Ovary (tissue), 3 donors: ENCODE data around the gene SUV39H2.

Experiments used
- POLR2A ChIP-seq: fragments of 450-650 bp; IDR thresholded peaks from one replicate; pipeline ENCODE4 v1.6.1; 2017; ENCODE audit warnings: antibody characterized with exemption, mild to moderate bottlenecking, moderate library complexity
- TF ChIP-seq, protein P1 (sequence below), 3 donors: fragments of 450-650 bp in 2 of 3; fragments of 200-600 bp in 1 of 3; IDR thresholded peaks; one replicate each; pipeline versions ENCODE4 v1.5.1 to v1.8.0; 2016 to 2022; ENCODE audit warnings: antibody characterized with exemption in 3 of 3, mild to moderate bottlenecking in 1 of 3
- donor health status: DM: no; HTN: no; CAD: no.

- TF ChIP-seq, protein P1, sequence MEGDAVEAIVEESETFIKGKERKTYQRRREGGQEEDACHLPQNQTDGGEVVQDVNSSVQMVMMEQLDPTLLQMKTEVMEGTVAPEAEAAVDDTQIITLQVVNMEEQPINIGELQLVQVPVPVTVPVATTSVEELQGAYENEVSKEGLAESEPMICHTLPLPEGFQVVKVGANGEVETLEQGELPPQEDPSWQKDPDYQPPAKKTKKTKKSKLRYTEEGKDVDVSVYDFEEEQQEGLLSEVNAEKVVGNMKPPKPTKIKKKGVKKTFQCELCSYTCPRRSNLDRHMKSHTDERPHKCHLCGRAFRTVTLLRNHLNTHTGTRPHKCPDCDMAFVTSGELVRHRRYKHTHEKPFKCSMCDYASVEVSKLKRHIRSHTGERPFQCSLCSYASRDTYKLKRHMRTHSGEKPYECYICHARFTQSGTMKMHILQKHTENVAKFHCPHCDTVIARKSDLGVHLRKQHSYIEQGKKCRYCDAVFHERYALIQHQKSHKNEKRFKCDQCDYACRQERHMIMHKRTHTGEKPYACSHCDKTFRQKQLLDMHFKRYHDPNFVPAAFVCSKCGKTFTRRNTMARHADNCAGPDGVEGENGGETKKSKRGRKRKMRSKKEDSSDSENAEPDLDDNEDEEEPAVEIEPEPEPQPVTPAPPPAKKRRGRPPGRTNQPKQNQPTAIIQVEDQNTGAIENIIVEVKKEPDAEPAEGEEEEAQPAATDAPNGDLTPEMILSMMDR (IDR thresholded peaks at IDR 0.05), result no peak
- TF ChIP-seq POLR2A, result no peak
Measured at GRCh38 chr10:14876764-14877163, 1.9 kb upstream of the SUV39H2 start.
